H1 (cell line): ENCODE data around the gene MRPS10.

Experiments
- EP300 ChIP-seq, 2 experiments: IDR thresholded peaks; 1 replicate in 1 of 2; 2 replicates in 1 of 2; pipeline ENCODE4 v1.6.1; 2011 to 2012; ENCODE audit warnings: low read depth in 2 of 2, low read length in 2 of 2, mild to moderate bottlenecking in 2 of 2, borderline replicate concordance in 1 of 2, inconsistent platforms in 1 of 2, moderate library complexity in 1 of 2
- POLR2A ChIP-seq, 2 experiments: IDR thresholded peaks; 1 replicate in 1 of 2; 2 replicates in 1 of 2; pipeline ENCODE4 v1.6.1; 2011; ENCODE audit warnings: low read depth in 2 of 2, low read length in 2 of 2, mild to moderate bottlenecking in 2 of 2; ENCODE audit errors: control extremely low read depth in 1 of 2
- POLR2AphosphoS5 ChIP-seq: IDR thresholded peaks from 2 replicates; pipeline ENCODE4 v1.6.1; 2011; ENCODE audit warnings: low read depth, low read length
- RNF2 ChIP-seq: fragments of 200-900, 300-1000 bp; sonication (generic); IDR thresholded peaks from 2 replicates; pipeline ENCODE4 v1.7.1; 2016; ENCODE audit warnings: borderline replicate concordance, low read depth, mild to moderate bottlenecking, antibody characterized with exemption, low read length; ENCODE audit not compliant: poor library complexity, severe bottlenecking; ENCODE audit errors: missing control alignments
- SIN3A ChIP-seq, 2 experiments: IDR thresholded peaks in 1 of 2; conservative IDR thresholded peaks in 1 of 2; 2 replicates each; pipeline ENCODE4 v1.6.1; 2011 to 2012; ENCODE audit warnings: low read length in 2 of 2, improper control_type of control experiment in 1 of 2, low read depth in 1 of 2, mild to moderate bottlenecking in 1 of 2
- SRF ChIP-seq: IDR thresholded peaks from 2 replicates; pipeline ENCODE4 v1.6.1; 2011; ENCODE audit warnings: mild to moderate bottlenecking, low read depth, low read length, moderate library complexity
- TAF1 ChIP-seq: IDR thresholded peaks from 2 replicates; pipeline ENCODE4 v1.6.1; 2011; ENCODE audit warnings: mild to moderate bottlenecking, low read depth, low read length
- TEAD4 ChIP-seq: IDR thresholded peaks from 2 replicates; pipeline ENCODE4 v1.6.1; 2012; ENCODE audit warnings: low read depth, low read length, inconsistent platforms, mixed read lengths
- TF ChIP-seq, protein P1 (sequence below), 3 experiments: IDR thresholded peaks; 1 replicate in 2 of 3; 2 replicates in 1 of 3; pipeline versions ENCODE4 v1.5.1 to v1.6.1; 2011; ENCODE audit warnings: low read length in 3 of 3, mild to moderate bottlenecking in 3 of 3, inconsistent platforms in 2 of 3, low read depth in 1 of 3, moderate library complexity in 1 of 3; ENCODE audit not compliant: insufficient read depth in 1 of 3; ENCODE audit errors: control extremely low read depth in 1 of 3
- TF ChIP-seq, protein P2 (sequence below): IDR thresholded peaks from 2 replicates; pipeline ENCODE4 v1.6.1; 2012; ENCODE audit warnings: low read length, inconsistent platforms

DNA sequence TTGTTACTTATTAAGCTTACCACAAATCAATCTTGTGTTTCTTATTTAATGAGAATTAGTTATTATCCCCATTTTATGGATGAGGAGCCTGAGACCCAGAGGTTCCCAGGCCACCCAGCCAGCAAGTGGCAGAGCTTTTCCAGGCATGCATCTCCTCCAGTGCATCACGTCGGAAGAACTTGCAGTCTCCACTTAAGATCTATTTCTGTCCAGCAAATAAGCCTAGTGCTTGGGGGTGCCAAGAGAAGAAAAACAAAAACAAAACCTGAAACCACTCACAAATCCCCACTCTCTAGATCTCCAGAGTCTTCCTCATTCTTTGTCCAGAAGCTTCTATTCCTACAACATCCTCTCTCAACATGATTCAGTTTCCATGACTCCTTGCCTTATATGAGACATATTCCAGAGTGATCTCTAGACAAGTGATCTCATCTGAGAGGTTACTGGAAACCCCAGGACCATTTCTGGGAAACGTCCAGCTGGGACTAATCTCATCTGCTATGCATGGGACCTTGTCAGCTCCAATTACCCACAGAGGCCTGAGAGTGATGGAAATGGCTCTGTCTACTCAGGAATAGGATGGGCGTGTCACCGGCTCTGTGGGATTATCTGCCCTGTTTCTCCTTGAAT, 27.0 kb downstream of the MRPS10 start:
- TF ChIP-seq SIN3A (conservative IDR thresholded peaks at IDR 0.05 in 1 of 2, IDR thresholded peaks at IDR 0.05 in 1 of 2; ENCODE audit: low read depth in 1 of 2, low read length in 2 of 2), result no peak
- TF ChIP-seq EP300 (IDR thresholded peaks at IDR 0.05; ENCODE audit: borderline replicate concordance in 1 of 2, low read depth in 2 of 2, low read length in 2 of 2), result no peak
- TF ChIP-seq POLR2AphosphoS5, result no peak
- TF ChIP-seq RNF2, result no peak
- TF ChIP-seq, protein P1, sequence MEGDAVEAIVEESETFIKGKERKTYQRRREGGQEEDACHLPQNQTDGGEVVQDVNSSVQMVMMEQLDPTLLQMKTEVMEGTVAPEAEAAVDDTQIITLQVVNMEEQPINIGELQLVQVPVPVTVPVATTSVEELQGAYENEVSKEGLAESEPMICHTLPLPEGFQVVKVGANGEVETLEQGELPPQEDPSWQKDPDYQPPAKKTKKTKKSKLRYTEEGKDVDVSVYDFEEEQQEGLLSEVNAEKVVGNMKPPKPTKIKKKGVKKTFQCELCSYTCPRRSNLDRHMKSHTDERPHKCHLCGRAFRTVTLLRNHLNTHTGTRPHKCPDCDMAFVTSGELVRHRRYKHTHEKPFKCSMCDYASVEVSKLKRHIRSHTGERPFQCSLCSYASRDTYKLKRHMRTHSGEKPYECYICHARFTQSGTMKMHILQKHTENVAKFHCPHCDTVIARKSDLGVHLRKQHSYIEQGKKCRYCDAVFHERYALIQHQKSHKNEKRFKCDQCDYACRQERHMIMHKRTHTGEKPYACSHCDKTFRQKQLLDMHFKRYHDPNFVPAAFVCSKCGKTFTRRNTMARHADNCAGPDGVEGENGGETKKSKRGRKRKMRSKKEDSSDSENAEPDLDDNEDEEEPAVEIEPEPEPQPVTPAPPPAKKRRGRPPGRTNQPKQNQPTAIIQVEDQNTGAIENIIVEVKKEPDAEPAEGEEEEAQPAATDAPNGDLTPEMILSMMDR (IDR thresholded peaks at IDR 0.05; ENCODE audit: control extremely low read depth in 1 of 3, insufficient read depth in 1 of 3, low read depth in 1 of 3, low read length in 3 of 3), result no peak
- no peak for TF ChIP-seq TEAD4
- no peak for TF ChIP-seq TAF1
- no peak for TF ChIP-seq SRF
- no peak for TF ChIP-seq POLR2A (IDR thresholded peaks at IDR 0.05; ENCODE audit: control extremely low read depth in 1 of 2, low read depth in 2 of 2, low read length in 2 of 2)
- TF ChIP-seq, protein P2, sequence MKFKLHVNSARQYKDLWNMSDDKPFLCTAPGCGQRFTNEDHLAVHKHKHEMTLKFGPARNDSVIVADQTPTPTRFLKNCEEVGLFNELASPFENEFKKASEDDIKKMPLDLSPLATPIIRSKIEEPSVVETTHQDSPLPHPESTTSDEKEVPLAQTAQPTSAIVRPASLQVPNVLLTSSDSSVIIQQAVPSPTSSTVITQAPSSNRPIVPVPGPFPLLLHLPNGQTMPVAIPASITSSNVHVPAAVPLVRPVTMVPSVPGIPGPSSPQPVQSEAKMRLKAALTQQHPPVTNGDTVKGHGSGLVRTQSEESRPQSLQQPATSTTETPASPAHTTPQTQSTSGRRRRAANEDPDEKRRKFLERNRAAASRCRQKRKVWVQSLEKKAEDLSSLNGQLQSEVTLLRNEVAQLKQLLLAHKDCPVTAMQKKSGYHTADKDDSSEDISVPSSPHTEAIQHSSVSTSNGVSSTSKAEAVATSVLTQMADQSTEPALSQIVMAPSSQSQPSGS, result no peak
